ENCODE data around the gene FRA10AC1.

- no peak for TF ChIP-seq POLR2AphosphoS5 (IDR thresholded peaks at IDR 0.05)
- TF ChIP-seq, protein P1, sequence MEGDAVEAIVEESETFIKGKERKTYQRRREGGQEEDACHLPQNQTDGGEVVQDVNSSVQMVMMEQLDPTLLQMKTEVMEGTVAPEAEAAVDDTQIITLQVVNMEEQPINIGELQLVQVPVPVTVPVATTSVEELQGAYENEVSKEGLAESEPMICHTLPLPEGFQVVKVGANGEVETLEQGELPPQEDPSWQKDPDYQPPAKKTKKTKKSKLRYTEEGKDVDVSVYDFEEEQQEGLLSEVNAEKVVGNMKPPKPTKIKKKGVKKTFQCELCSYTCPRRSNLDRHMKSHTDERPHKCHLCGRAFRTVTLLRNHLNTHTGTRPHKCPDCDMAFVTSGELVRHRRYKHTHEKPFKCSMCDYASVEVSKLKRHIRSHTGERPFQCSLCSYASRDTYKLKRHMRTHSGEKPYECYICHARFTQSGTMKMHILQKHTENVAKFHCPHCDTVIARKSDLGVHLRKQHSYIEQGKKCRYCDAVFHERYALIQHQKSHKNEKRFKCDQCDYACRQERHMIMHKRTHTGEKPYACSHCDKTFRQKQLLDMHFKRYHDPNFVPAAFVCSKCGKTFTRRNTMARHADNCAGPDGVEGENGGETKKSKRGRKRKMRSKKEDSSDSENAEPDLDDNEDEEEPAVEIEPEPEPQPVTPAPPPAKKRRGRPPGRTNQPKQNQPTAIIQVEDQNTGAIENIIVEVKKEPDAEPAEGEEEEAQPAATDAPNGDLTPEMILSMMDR (IDR thresholded peaks at IDR 0.05), result no peak
Observed at GRCh38 chr10:93741367-93741766, 39.0 kb upstream of the FRA10AC1 start.
